ENCODE measurements around the gene ITPR1. TPM values are rescaled to one million over a fixed set of nuclear protein-coding genes. Genes with fewer than 3 reads are reported as not detected.

Gene ITPR1
- total RNA-seq, 1 donor from 2014 or later = 53.1 TPM

DNA sequence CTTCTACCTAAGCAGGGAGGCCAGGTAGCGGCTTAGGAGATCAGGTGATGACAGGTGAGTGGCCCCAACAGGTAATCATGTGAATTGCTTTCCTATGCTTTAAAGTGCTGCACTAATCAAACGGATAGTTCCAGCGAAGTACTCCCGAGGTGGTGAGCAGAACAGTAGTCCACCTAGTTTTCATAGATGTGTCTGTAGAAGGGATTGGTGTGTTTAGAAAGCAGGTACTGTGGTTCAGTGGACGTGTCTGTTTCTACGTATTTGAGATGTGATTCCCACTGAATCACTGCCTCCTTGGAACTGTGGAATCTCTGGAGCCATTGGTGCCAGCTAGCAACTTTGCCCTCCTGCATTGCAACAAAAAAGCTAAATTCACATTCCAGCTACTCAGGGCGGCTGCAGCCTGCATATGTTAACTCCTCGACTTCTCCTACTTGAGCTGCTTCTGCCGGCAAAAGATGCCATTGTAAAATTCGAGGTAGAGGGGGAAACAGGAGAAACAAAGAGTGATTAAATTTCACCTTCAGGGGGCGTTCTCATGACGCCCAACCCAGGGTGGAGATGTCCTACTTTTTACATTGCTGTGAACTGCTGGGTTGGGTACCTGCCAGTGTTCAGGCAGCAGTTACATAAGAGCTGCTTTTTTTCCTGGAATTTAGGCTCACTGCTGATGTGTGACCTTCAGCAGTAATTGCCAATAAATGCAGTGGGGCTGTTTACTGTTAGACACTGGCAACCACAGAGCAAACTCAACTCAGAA, 227.3 kb downstream of the ITPR1 start:
- DNase-seq (ENCODE audit: low spot score) = peak; percentile 16
- Mint-ChIP-seq H3K36me3 (ENCODE audit: low read depth, unreplicated experiment) (no peaks in the 10 kb centered on the region), H3K9me3 (ENCODE audit: unreplicated experiment) (no peaks in the 10 kb centered on the region), H3K27ac (ENCODE audit: unreplicated experiment) (no peak overlapping the region), H3K27me3 (ENCODE audit: unreplicated experiment) (peaks cover 1% of the 10 kb centered on the region), H3K4me1 (ENCODE audit: unreplicated experiment) (peaks cover 6% of the 10 kb centered on the region), H3K4me3 (ENCODE audit: unreplicated experiment) (no peak overlapping the region)
- TF ChIP-seq, protein P1, sequence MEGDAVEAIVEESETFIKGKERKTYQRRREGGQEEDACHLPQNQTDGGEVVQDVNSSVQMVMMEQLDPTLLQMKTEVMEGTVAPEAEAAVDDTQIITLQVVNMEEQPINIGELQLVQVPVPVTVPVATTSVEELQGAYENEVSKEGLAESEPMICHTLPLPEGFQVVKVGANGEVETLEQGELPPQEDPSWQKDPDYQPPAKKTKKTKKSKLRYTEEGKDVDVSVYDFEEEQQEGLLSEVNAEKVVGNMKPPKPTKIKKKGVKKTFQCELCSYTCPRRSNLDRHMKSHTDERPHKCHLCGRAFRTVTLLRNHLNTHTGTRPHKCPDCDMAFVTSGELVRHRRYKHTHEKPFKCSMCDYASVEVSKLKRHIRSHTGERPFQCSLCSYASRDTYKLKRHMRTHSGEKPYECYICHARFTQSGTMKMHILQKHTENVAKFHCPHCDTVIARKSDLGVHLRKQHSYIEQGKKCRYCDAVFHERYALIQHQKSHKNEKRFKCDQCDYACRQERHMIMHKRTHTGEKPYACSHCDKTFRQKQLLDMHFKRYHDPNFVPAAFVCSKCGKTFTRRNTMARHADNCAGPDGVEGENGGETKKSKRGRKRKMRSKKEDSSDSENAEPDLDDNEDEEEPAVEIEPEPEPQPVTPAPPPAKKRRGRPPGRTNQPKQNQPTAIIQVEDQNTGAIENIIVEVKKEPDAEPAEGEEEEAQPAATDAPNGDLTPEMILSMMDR (IDR thresholded peaks at IDR 0.05; ENCODE audit: unreplicated experiment) = no peak

DNA sequence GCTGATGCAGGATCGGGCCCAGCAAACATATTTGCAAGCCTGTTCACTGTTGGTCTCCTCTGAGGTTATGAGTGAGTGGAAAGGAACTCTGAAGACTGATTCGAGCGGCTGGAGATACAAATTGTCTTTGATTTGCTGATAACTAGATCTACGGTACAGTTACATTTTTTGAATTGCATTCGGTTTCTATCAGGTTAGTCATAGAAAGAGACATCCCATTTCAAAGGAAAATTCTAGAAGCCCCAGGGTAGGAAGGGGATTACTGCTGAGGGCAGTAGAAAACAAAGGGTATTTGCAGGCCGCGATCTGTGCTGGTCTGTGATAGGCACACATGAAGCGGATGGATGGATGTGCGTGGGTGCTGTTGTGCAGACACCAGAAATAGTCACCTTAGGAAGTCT, 228.4 kb downstream of the ITPR1 start:
- H3K9me3 Mint-ChIP-seq (ENCODE audit: unreplicated experiment) = no peaks in the 10 kb centered on the region
- H3K27ac Mint-ChIP-seq (ENCODE audit: unreplicated experiment) = no peak overlapping the region
- H3K4me1 Mint-ChIP-seq (ENCODE audit: unreplicated experiment) = peaks cover 6% of the 10 kb centered on the region
- H3K36me3 Mint-ChIP-seq (ENCODE audit: low read depth, unreplicated experiment) = no peaks in the 10 kb centered on the region
- TF ChIP-seq, protein P1 (IDR thresholded peaks at IDR 0.05; ENCODE audit: unreplicated experiment) = no peak
- peaks cover 1% of the 10 kb centered on the region for H3K27me3 Mint-ChIP-seq (ENCODE audit: unreplicated experiment)
- H3K4me3 Mint-ChIP-seq (ENCODE audit: unreplicated experiment) = no peak overlapping the region
- no peak for DNase-seq (ENCODE audit: low spot score)

DNA sequence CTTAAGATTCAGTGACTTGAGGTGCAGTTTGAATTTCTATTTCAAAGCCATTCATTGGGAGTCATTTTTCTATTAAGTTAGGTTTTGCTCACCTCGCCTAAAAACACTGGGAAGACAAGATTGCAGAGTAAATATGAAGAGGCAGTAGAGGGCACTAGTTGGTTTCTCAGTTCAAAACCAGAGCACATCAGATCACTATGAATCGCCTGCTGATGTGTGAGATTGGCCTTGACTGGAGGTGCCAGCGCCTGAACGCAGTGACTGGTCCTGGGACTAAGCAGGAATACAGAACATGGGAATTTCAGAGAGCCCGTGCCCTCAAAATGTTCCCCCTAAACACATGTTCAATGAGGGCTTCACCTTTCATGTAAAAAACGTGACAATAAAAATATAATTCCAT, 229.0 kb downstream of the ITPR1 start:
- Mint-ChIP-seq H3K9me3 (ENCODE audit: unreplicated experiment) (no peaks in the 10 kb centered on the region), H3K4me3 (ENCODE audit: unreplicated experiment) (no peak overlapping the region), H3K4me1 (ENCODE audit: unreplicated experiment) (peaks cover 6% of the 10 kb centered on the region), H3K27ac (ENCODE audit: unreplicated experiment) (no peak overlapping the region), H3K36me3 (ENCODE audit: low read depth, unreplicated experiment) (no peaks in the 10 kb centered on the region), H3K27me3 (ENCODE audit: unreplicated experiment) (peaks cover 1% of the 10 kb centered on the region)
- no peak for DNase-seq (ENCODE audit: low spot score)
- TF ChIP-seq, protein P1 (IDR thresholded peaks at IDR 0.05; ENCODE audit: unreplicated experiment) = no peak

DNA sequence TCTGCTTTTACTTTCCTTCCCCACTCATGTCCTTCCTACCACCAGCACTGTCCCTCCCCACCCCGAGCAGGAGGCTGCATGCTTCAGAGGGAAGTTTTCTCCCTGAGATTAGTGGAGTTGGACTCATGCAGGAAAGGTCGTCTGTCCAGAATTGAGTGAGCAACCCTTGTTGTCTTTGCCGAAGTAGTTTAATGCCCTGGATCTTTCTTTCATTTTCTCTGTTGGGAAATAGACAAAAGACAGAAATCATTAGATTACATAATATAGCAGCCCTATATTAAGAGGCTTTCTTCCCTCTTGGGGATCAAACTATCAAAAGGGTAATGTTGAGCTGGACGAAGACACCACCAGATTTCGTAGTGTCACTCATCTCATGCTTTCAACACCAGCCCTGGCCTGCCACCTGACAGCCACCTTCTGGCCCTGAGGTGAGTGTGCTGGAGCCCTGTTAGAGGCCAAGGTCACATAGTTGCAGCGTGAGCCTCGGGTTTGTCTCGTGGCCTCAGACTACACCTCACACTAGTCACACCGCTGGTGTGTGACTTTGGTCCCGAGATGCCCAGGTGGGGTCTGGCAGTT, 231.0 kb downstream of the ITPR1 start:
- DNase-seq (ENCODE audit: low spot score) = no peak
- Mint-ChIP-seq H3K27me3 (ENCODE audit: unreplicated experiment) (peaks cover 3% of the 10 kb centered on the region), H3K27ac (ENCODE audit: unreplicated experiment) (no peak overlapping the region), H3K4me1 (ENCODE audit: unreplicated experiment) (peaks cover 6% of the 10 kb centered on the region), H3K9me3 (ENCODE audit: unreplicated experiment) (no peaks in the 10 kb centered on the region), H3K36me3 (ENCODE audit: low read depth, unreplicated experiment) (peaks cover 3% of the 10 kb centered on the region), H3K4me3 (ENCODE audit: unreplicated experiment) (no peak overlapping the region)
- TF ChIP-seq, protein P1 (IDR thresholded peaks at IDR 0.05; ENCODE audit: unreplicated experiment) = no peak

DNA sequence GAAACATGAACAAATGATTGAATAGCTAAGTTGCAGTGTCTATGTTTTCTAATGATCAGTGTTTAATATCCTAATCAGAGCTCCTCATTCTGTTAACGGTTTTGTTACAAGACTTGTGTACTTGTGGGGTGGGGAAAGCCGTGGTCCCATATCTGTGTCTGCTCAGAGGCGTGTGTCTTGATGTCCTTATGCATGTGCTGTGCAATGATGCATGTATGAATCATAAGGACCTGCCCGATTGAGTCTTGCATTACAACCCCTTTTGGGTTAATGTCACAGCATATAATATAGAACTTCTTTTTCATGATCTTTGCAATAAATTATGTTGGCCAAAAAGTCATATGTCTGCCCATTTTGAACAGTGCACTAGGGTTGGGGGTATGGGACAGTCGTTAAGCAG, 233.4 kb downstream of the ITPR1 start:
- Mint-ChIP-seq H3K9me3 (ENCODE audit: unreplicated experiment) (no peaks in the 10 kb centered on the region), H3K36me3 (ENCODE audit: low read depth, unreplicated experiment) (peaks cover 3% of the 10 kb centered on the region), H3K4me3 (ENCODE audit: unreplicated experiment) (no peak overlapping the region), H3K27me3 (ENCODE audit: unreplicated experiment) (peaks cover 5% of the 10 kb centered on the region), H3K27ac (ENCODE audit: unreplicated experiment) (no peak overlapping the region), H3K4me1 (ENCODE audit: unreplicated experiment) (peaks cover 3% of the 10 kb centered on the region)
- no peak for DNase-seq (ENCODE audit: low spot score)
- TF ChIP-seq, protein P1 (IDR thresholded peaks at IDR 0.05; ENCODE audit: unreplicated experiment) = no peak
